Lung (tissue), 12 donors: ENCODE measurements around the gene DIP2C. TPM values are rescaled to one million over a fixed set of nuclear protein-coding genes. Genes with fewer than 3 reads are reported as not detected.

Source experiments
- ATAC-seq: fragments of 200-7000 bp; cut with Tn5 transposase; one replicate; pipeline ENCODE4 v1.9.1; 2020; ENCODE audit warnings: moderate number of reproducible peaks; ENCODE audit not compliant: insufficient read depth, low FRiP score
- DNase-seq, 3 donors: peaks; one replicate each; pipeline ENCODE4 v3.0.0-alpha.2; 2013 to 2017
- H3K27ac ChIP-seq, 2 donors: one replicate each; pipeline ENCODE4 v1.5.1; 2013; ENCODE audit warnings: mild to moderate bottlenecking in 2 of 2, moderate library complexity in 2 of 2, control low read depth in 1 of 2, inconsistent platforms in 1 of 2, low read depth in 1 of 2, low read length in 1 of 2
- H3K27me3 ChIP-seq, 3 donors: one replicate each; pipeline ENCODE4 v1.5.1; 2013; ENCODE audit warnings: low read length in 2 of 3; ENCODE audit not compliant: control insufficient read depth in 3 of 3, insufficient read depth in 3 of 3
- H3K36me3 ChIP-seq, 4 donors: one replicate each; pipeline ENCODE4 v1.5.1; 2013; ENCODE audit warnings: low read length in 4 of 4, mild to moderate bottlenecking in 1 of 4, moderate library complexity in 1 of 4; ENCODE audit not compliant: control insufficient read depth in 4 of 4, insufficient read depth in 4 of 4
- H3K4me1 ChIP-seq, 5 donors: one replicate each; pipeline ENCODE4 v1.5.1; 2013; ENCODE audit warnings: low read length in 5 of 5, mild to moderate bottlenecking in 2 of 5, moderate library complexity in 1 of 5; ENCODE audit not compliant: control insufficient read depth in 5 of 5, insufficient read depth in 5 of 5
- H3K4me3 ChIP-seq: one replicate; pipeline ENCODE4 v1.5.1; 2013; ENCODE audit warnings: mild to moderate bottlenecking, control low read depth, moderate library complexity
- H3K9ac ChIP-seq, 2 donors: one replicate each; pipeline ENCODE4 v1.5.1; 2013; ENCODE audit warnings: low read length in 2 of 2, control low read depth in 1 of 2; ENCODE audit not compliant: insufficient read depth in 1 of 2
- H3K9me3 ChIP-seq, 4 donors: one replicate each; pipeline ENCODE4 v1.5.1; 2013; ENCODE audit warnings: low read length in 3 of 4, mild to moderate bottlenecking in 1 of 4, moderate library complexity in 1 of 4; ENCODE audit not compliant: control insufficient read depth in 4 of 4, insufficient read depth in 3 of 4
- CTCF ChIP-seq: IDR thresholded peaks from 2 replicates; pipeline ENCODE4 v1.5.1; 2012; ENCODE audit warnings: mild to moderate bottlenecking; ENCODE audit errors: control extremely low read depth, extremely low read depth
- WGBS, 2 donors: extraction: QIAGEN DNeasy Blood & Tissue Kit; methylation state at CpG; one replicate each; pipeline ENCODE4 v1.1.7; 2013; 5-methylcytosine and 5-hydroxymethylcytosine counted together
- polyA plus RNA-seq, 2 donors: library from polyadenylated mRNA; stranded (reverse); fragments of 200-250 nt; gene quantifications; one replicate each; pipeline ENCODE4 v1.2.1, GENCODE V29; 2013
- total RNA-seq, 2 donors: library from RNA; depleted of rRNA in 1 of 2; stranded (reverse); fragments of >200 nt in 1 of 2; gene quantifications; one replicate each; pipeline ENCODE4 v1.2.1, GENCODE V29; 2014 to 2021
- donor health status: control.
- donor health status: control.
- donor health status: Bipolar disorder and iron deficiency.
- donor health status: healthy.
- donor health status: DM: yes; HTN: yes; CAD: no.

The DIP2C gene
- total and polyA plus RNA-seq, 4 donors, result 3.6 to 20.0 (median 9.5) TPM

GRCh38 chr10:530717-531116 is 158.8 kb downstream of the DIP2C start:
- Histone ChIP-seq H3K4me1 (peaks cover 0 to 3% (median 0%) of the 10 kb centered on the region in 5 donors), H3K27ac (no peak overlapping the region), H3K9me3 (no peaks in the 10 kb centered on the region), H3K9ac (no peak overlapping the region), H3K4me3 (no peak overlapping the region), H3K36me3 (peaks cover 0 to 2% (median 0%) of the 10 kb centered on the region in 4 donors), H3K27me3 (no peaks in the 10 kb centered on the region)
- ATAC-seq, result no peak
- DNase-seq, result no peak
- TF ChIP-seq CTCF, result no peak
- WGBS, 2 donors, result 92% methylated on average over 16 of the region's 16 CpGs

- no peak overlapping the region for H3K4me3 ChIP-seq
- ATAC-seq (no peak), DNase-seq (no peak)
- WGBS, 2 donors, result 95 to 96% methylated on average over 27 of the region's 27 CpGs
- peaks cover 0 to 7% (median 0%) of the 10 kb centered on the region in 5 donors for H3K4me1 ChIP-seq
- H3K9me3 ChIP-seq, result no peaks in the 10 kb centered on the region
- H3K36me3 ChIP-seq, result peaks cover 0 to 2% (median 0%) of the 10 kb centered on the region in 4 donors
- no peaks in the 10 kb centered on the region for H3K27me3 ChIP-seq
- H3K9ac ChIP-seq, result no peak overlapping the region
- TF ChIP-seq CTCF, result no peak
- no peak overlapping the region for H3K27ac ChIP-seq
These were observed 159.8 kb downstream of the DIP2C start for GRCh38 chr10:529468-530230.

- Histone ChIP-seq H3K4me3 (no peak overlapping the region), H3K4me1 (peaks cover 0 to 7% (median 0%) of the 10 kb centered on the region in 5 donors), H3K9me3 (no peaks in the 10 kb centered on the region), H3K9ac (no peak overlapping the region), H3K27ac (no peak overlapping the region), H3K27me3 (no peaks in the 10 kb centered on the region), H3K36me3 (peaks cover 0 to 2% (median 0%) of the 10 kb centered on the region in 4 donors)
- TF ChIP-seq CTCF, result no peak
- ATAC-seq, result no peak
- DNase-seq, result no peak
- WGBS, 2 donors, result 90% methylated on average over 37 of the region's 37 CpGs
These were observed 161.0 kb downstream of the DIP2C start for GRCh38 chr10:528173-529165.
